Naive thymus-derived CD4-positive, alpha-beta T cell (primary cell): ENCODE measurements around the gene GRK5. TPM values are rescaled to one million over a fixed set of nuclear protein-coding genes. Genes with fewer than 3 reads are reported as not detected.
A peak's percentile ranks its signal among the peaks of the same experiment; 100 is the strongest.

Experiments
- ATAC-seq: fragments of 150-1000 bp; cut with Tn5 transposase; 2 replicates; pipeline ENCODE4 v1.10.0; 2021; ENCODE audit warnings: mild to moderate bottlenecking, moderate library complexity
- CTCF ChIA-PET: fragments of 350-600 bp; sonication (Branson Sonifier 250); formaldehyde crosslinking; loops from one replicate; lab custom pipeline; 2021; ENCODE audit warnings: antibody characterized with exemption; lab: Charles Lee
- POLR2A ChIA-PET: fragments of 350-600 bp; sonication (Branson Sonifier 250); formaldehyde crosslinking; loops from one replicate; lab custom pipeline; 2021; ENCODE audit warnings: antibody characterized with exemption, inconsistent platforms; lab: Charles Lee
- DNase-seq, 9 donors: peaks; one replicate each; pipeline versions ENCODE4 v3.0.0 to v3.0.0-alpha.2; 2020 to 2022; ENCODE audit warnings: mixed read lengths in 1 of 9
- H3K27ac ChIP-seq: one replicate; pipeline ENCODE4 v1.7.0; 2013; ENCODE audit warnings: mild to moderate bottlenecking, low read depth, low read length, moderate library complexity
- H3K27me3 ChIP-seq, 2 donors: one replicate each; pipeline ENCODE4 v1.7.0; 2013; ENCODE audit warnings: low read length in 2 of 2, mild to moderate bottlenecking in 2 of 2, moderate library complexity in 2 of 2; ENCODE audit not compliant: control insufficient read depth in 2 of 2, insufficient read depth in 2 of 2
- H3K36me3 ChIP-seq, 3 experiments: 1 replicate in 2 of 3; 2 replicates in 1 of 3; pipeline ENCODE4 v1.7.0; 2013; ENCODE audit warnings: low read length in 3 of 3, mild to moderate bottlenecking in 3 of 3, moderate library complexity in 1 of 3; ENCODE audit not compliant: insufficient read depth in 3 of 3, control insufficient read depth in 2 of 3
- H3K4me1 ChIP-seq, 2 donors: one replicate each; pipeline ENCODE4 v1.7.0; 2013; ENCODE audit warnings: low read length in 2 of 2, mild to moderate bottlenecking in 2 of 2, moderate library complexity in 1 of 2; ENCODE audit not compliant: control insufficient read depth in 2 of 2, insufficient read depth in 2 of 2
- H3K4me3 ChIP-seq: 2 replicates; pipeline ENCODE4 v1.7.0; 2013; ENCODE audit warnings: mild to moderate bottlenecking, low read length
- H3K9me3 ChIP-seq, 3 experiments: 1 replicate in 2 of 3; 2 replicates in 1 of 3; pipeline ENCODE4 v1.7.0; 2013; ENCODE audit warnings: low read length in 3 of 3; ENCODE audit not compliant: control insufficient read depth in 2 of 3
- H3K27ac Mint-ChIP-seq, 9 donors: one replicate each; pipeline ENCODE4 v1.8.0; 2020 to 2022; ENCODE audit warnings: mixed read lengths in 9 of 9, mild to moderate bottlenecking in 8 of 9, moderate library complexity in 5 of 9, inconsistent platforms in 2 of 9
- H3K27me3 Mint-ChIP-seq, 5 donors: one replicate each; pipeline ENCODE4 v1.8.0; 2021 to 2022; ENCODE audit warnings: mixed read lengths in 5 of 5, mild to moderate bottlenecking in 1 of 5
- H3K36me3 Mint-ChIP-seq, 5 donors: one replicate each; pipeline ENCODE4 v1.8.0; 2020 to 2022; ENCODE audit warnings: mixed read lengths in 5 of 5, mild to moderate bottlenecking in 3 of 5, inconsistent platforms in 1 of 5
- H3K4me1 Mint-ChIP-seq, 7 donors: one replicate each; pipeline ENCODE4 v1.8.0; 2020 to 2022; ENCODE audit warnings: mixed read lengths in 7 of 7, mild to moderate bottlenecking in 3 of 7, inconsistent platforms in 1 of 7
- H3K4me3 Mint-ChIP-seq, 10 donors: one replicate each; pipeline ENCODE4 v1.8.0; 2020 to 2022; ENCODE audit warnings: mild to moderate bottlenecking in 10 of 10, mixed read lengths in 10 of 10, moderate library complexity in 6 of 10, inconsistent platforms in 2 of 10
- H3K9me3 Mint-ChIP-seq, 11 donors: one replicate each; pipeline ENCODE4 v1.8.0; 2020 to 2022; ENCODE audit warnings: mixed read lengths in 11 of 11, mild to moderate bottlenecking in 4 of 11, inconsistent platforms in 1 of 11, moderate library complexity in 1 of 11
- intact Hi-C, 2 donors: fragments of 100-400 bp; cut with micrococcal nuclease; formaldehyde crosslinking; loops; one replicate each; pipeline ENCODE4 v1.15.1; 2023
- polyA plus RNA-seq, 2 donors: library from polyadenylated mRNA; unstranded; fragments of 300-500 nt; fragmentation: Illumina TruSeq; gene quantifications; one replicate each; pipeline ENCODE4 v1.2.3, GENCODE V29; 2021
- total RNA-seq, 6 experiments: library from RNA in 5 of 6; stranded (reverse) in 5 of 6; gene quantifications; 1 replicate in 5 of 6; 2 replicates in 1 of 6; pipeline ENCODE4 v1.2.3 and lab custom pipeline; 2021 to 2026

The GRK5 gene
- total and polyA plus RNA-seq, 7 experiments from 2014 or later: 16.4 to 45.2 (median 30.3) TPM

GRCh38 chr10:119361037-119361436, 153.7 kb downstream of the GRK5 start:
- DNase-seq (no peak), ATAC-seq (no peak)
- ChIA-PET POLR2A (no interaction called here), CTCF (interaction anchor here (0.7 kb wide), 1 partner anchor 46 kb away, joined by 4 read pairs; no protein-coding TSS in a partner anchor)
- no peak overlapping the region for H3K27ac ChIP-seq
- H3K27me3 Mint-ChIP-seq: no peaks in the 10 kb centered on the region
- no peak overlapping the region for H3K4me3 ChIP-seq
- peak overlapping the region in 1 of 9 donors; percentile 13 for H3K27ac Mint-ChIP-seq
- no peaks in the 10 kb centered on the region for H3K27me3 ChIP-seq
- peaks cover 0 to 31% (median 20%) of the 10 kb centered on the region in 5 donors for H3K36me3 Mint-ChIP-seq
- H3K9me3 Mint-ChIP-seq: peaks cover 0 to 7% (median 5%) of the 10 kb centered on the region in 11 donors
- H3K4me1 ChIP-seq: no peaks in the 10 kb centered on the region
- H3K9me3 ChIP-seq: peaks cover 0 to 7% (median under 1%) of the 10 kb centered on the region in 3 experiments
- H3K4me3 Mint-ChIP-seq: no peak overlapping the region
- no peaks in the 10 kb centered on the region for H3K36me3 ChIP-seq
- H3K4me1 Mint-ChIP-seq: peaks cover 11 to 40% (median 18%) of the 10 kb centered on the region in 7 donors
- intact Hi-C loops: no loop called here

- intact Hi-C loops: no loop called here
- DNase-seq (no peak), ATAC-seq (no peak)
- Histone ChIP-seq H3K4me1 (no peaks in the 10 kb centered on the region), H3K27me3 (no peaks in the 10 kb centered on the region), H3K9me3 (no peaks in the 10 kb centered on the region), H3K36me3 (no peaks in the 10 kb centered on the region), H3K27ac (no peak overlapping the region), H3K4me3 (no peak overlapping the region)
- no peak overlapping the region for H3K4me3 Mint-ChIP-seq
- H3K27ac Mint-ChIP-seq: peak overlapping the region in 1 of 9 donors; percentile 4
- H3K4me1 Mint-ChIP-seq: peaks cover 11 to 38% (median 18%) of the 10 kb centered on the region in 7 donors
- H3K27me3 Mint-ChIP-seq: no peaks in the 10 kb centered on the region
- peaks cover 0 to 22% (median 13%) of the 10 kb centered on the region in 5 donors for H3K36me3 Mint-ChIP-seq
- H3K9me3 Mint-ChIP-seq: peaks cover 0 to 4% (median 0%) of the 10 kb centered on the region in 11 donors
- CTCF ChIA-PET: no interaction called here
- POLR2A ChIA-PET: no interaction called here
These were observed 154.8 kb downstream of the GRK5 start for GRCh38 chr10:119362122-119362521.

GRCh38 chr10:119364645-119365600, 157.6 kb downstream of the GRK5 start:
- Mint-ChIP-seq H3K9me3 (peaks cover 0 to 4% (median 0%) of the 10 kb centered on the region in 11 donors), H3K27ac (no peak overlapping the region), H3K36me3 (peaks cover 0 to 26% (median 10%) of the 10 kb centered on the region in 5 donors), H3K4me1 (peaks cover 7 to 35% (median 20%) of the 10 kb centered on the region in 7 donors), H3K27me3 (no peaks in the 10 kb centered on the region), H3K4me3 (no peak overlapping the region)
- no peaks in the 10 kb centered on the region for H3K4me1 ChIP-seq
- CTCF ChIA-PET: interaction anchor here (0.6 kb wide), 1 partner anchor 17 kb away, joined by 3 read pairs; no protein-coding TSS in a partner anchor
- no peak overlapping the region for H3K27ac ChIP-seq
- no peak for ATAC-seq
- no peaks in the 10 kb centered on the region for H3K36me3 ChIP-seq
- no peak for DNase-seq
- no peaks in the 10 kb centered on the region for H3K9me3 ChIP-seq
- H3K27me3 ChIP-seq: no peaks in the 10 kb centered on the region
- no peak overlapping the region for H3K4me3 ChIP-seq
- intact Hi-C loops: no loop called here
- POLR2A ChIA-PET: no interaction called here

- H3K36me3 ChIP-seq: no peaks in the 10 kb centered on the region
- intact Hi-C loops: no loop called here
- no peaks in the 10 kb centered on the region for H3K9me3 ChIP-seq
- Mint-ChIP-seq H3K27ac (no peak overlapping the region), H3K9me3 (no peaks in the 10 kb centered on the region), H3K36me3 (peaks cover 0 to 22% (median 8%) of the 10 kb centered on the region in 5 donors), H3K4me3 (no peak overlapping the region), H3K4me1 (peaks cover 7 to 37% (median 24%) of the 10 kb centered on the region in 7 donors), H3K27me3 (no peaks in the 10 kb centered on the region)
- no peak overlapping the region for H3K27ac ChIP-seq
- ChIA-PET POLR2A (no interaction called here), CTCF (no interaction called here)
- no peaks in the 10 kb centered on the region for H3K27me3 ChIP-seq
- no peak for ATAC-seq
- no peak overlapping the region for H3K4me3 ChIP-seq
- DNase-seq: no peak
- peaks cover 0 to 2% of the 10 kb centered on the region in 2 donors for H3K4me1 ChIP-seq
These were observed 158.6 kb downstream of the GRK5 start for GRCh38 chr10:119365773-119366599.

GRCh38 chr10:119367841-119368549, 160.6 kb downstream of the GRK5 start:
- POLR2A ChIA-PET: no interaction called here
- H3K36me3 ChIP-seq: no peaks in the 10 kb centered on the region
- Mint-ChIP-seq H3K36me3 (peaks cover 0 to 19% (median 5%) of the 10 kb centered on the region in 5 donors), H3K4me3 (no peak overlapping the region), H3K4me1 (peaks cover 10 to 41% (median 27%) of the 10 kb centered on the region in 7 donors), H3K9me3 (no peaks in the 10 kb centered on the region), H3K27me3 (no peaks in the 10 kb centered on the region), H3K27ac (no peak overlapping the region)
- no peaks in the 10 kb centered on the region for H3K9me3 ChIP-seq
- no peak overlapping the region for H3K4me3 ChIP-seq
- intact Hi-C loops: no loop called here
- DNase-seq: no peak
- H3K27ac ChIP-seq: no peak overlapping the region
- ATAC-seq: no peak
- CTCF ChIA-PET: no interaction called here
- H3K4me1 ChIP-seq: peaks cover 0 to 2% of the 10 kb centered on the region in 2 donors
- no peaks in the 10 kb centered on the region for H3K27me3 ChIP-seq

- Histone ChIP-seq H3K27me3 (no peaks in the 10 kb centered on the region), H3K27ac (no peak overlapping the region), H3K9me3 (no peaks in the 10 kb centered on the region), H3K4me1 (peaks cover 0 to 2% of the 10 kb centered on the region in 2 donors), H3K36me3 (no peaks in the 10 kb centered on the region), H3K4me3 (no peak overlapping the region)
- DNase-seq: no peak
- intact Hi-C loops: no loop called here
- H3K4me1 Mint-ChIP-seq: peaks cover 16 to 44% (median 29%) of the 10 kb centered on the region in 7 donors
- ChIA-PET POLR2A (no interaction called here), CTCF (no interaction called here)
- H3K27ac Mint-ChIP-seq: peak overlapping the region in 1 of 9 donors; percentile 28
- H3K36me3 Mint-ChIP-seq: peaks cover 0 to 15% (median 5%) of the 10 kb centered on the region in 5 donors
- no peak for ATAC-seq
- H3K27me3 Mint-ChIP-seq: no peaks in the 10 kb centered on the region
- no peaks in the 10 kb centered on the region for H3K9me3 Mint-ChIP-seq
- no peak overlapping the region for H3K4me3 Mint-ChIP-seq
These were observed 161.2 kb downstream of the GRK5 start for GRCh38 chr10:119368581-119368980.
